Measurements from ENCODE around the gene SKI. TPM values are rescaled to one million over a fixed set of nuclear protein-coding genes. Genes with fewer than 3 reads are reported as not detected.

The SKI gene
- total RNA-seq, 4 donors from 2014 or later, result 60.2 to 157 (median 79.0) TPM

DNA sequence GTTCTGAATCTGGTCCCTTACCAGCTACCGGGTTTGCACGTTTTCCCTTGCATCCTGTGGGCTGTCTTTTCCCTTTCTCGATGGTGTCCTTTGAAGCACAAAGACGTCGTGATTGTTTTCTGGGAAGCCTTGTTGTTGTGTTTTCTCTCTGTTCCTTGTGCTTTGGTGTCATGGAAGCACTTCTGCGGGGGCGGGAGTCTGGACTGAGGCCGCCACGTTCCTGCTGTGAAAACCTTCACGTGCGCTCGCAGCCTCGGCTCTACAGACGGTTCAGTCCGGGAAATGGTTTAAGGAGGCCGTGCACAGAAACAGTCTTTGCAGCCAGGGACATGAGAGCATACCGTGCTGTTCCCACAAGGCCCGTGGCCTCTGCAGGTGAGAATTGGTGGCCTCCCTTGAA is 68.5 kb downstream of the SKI start:
- ATAC-seq, result no peak
- peaks cover 0 to 100% (median 82%) of the 10 kb centered on the region in 3 donors for H3K4me1 ChIP-seq
- no peaks in the 10 kb centered on the region for H3K9me3 ChIP-seq
- no peaks in the 10 kb centered on the region for H3K27me3 ChIP-seq
- H3K27ac ChIP-seq, result peak overlapping the region in 2 of 4 donors; percentile 82 to 86
- H3K36me3 ChIP-seq, result peaks cover 0 to 4% of the 10 kb centered on the region in 2 donors
- no peak overlapping the region for H3K4me3 ChIP-seq
- 30 to 61% methylated on average over 3 of the region's 18 CpGs for WGBS, 2 donors (ENCODE audit: low coverage in 1 of 2)
- no peak for TF ChIP-seq POLR2AphosphoS5 (IDR thresholded peaks at IDR 0.05)
- no peak for TF ChIP-seq EP300 (IDR thresholded peaks at IDR 0.05)
- no peak for TF ChIP-seq POLR2A (IDR thresholded peaks at IDR 0.05)
- TF ChIP-seq, protein P1, sequence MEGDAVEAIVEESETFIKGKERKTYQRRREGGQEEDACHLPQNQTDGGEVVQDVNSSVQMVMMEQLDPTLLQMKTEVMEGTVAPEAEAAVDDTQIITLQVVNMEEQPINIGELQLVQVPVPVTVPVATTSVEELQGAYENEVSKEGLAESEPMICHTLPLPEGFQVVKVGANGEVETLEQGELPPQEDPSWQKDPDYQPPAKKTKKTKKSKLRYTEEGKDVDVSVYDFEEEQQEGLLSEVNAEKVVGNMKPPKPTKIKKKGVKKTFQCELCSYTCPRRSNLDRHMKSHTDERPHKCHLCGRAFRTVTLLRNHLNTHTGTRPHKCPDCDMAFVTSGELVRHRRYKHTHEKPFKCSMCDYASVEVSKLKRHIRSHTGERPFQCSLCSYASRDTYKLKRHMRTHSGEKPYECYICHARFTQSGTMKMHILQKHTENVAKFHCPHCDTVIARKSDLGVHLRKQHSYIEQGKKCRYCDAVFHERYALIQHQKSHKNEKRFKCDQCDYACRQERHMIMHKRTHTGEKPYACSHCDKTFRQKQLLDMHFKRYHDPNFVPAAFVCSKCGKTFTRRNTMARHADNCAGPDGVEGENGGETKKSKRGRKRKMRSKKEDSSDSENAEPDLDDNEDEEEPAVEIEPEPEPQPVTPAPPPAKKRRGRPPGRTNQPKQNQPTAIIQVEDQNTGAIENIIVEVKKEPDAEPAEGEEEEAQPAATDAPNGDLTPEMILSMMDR (IDR thresholded peaks at IDR 0.05), result no peak

DNA sequence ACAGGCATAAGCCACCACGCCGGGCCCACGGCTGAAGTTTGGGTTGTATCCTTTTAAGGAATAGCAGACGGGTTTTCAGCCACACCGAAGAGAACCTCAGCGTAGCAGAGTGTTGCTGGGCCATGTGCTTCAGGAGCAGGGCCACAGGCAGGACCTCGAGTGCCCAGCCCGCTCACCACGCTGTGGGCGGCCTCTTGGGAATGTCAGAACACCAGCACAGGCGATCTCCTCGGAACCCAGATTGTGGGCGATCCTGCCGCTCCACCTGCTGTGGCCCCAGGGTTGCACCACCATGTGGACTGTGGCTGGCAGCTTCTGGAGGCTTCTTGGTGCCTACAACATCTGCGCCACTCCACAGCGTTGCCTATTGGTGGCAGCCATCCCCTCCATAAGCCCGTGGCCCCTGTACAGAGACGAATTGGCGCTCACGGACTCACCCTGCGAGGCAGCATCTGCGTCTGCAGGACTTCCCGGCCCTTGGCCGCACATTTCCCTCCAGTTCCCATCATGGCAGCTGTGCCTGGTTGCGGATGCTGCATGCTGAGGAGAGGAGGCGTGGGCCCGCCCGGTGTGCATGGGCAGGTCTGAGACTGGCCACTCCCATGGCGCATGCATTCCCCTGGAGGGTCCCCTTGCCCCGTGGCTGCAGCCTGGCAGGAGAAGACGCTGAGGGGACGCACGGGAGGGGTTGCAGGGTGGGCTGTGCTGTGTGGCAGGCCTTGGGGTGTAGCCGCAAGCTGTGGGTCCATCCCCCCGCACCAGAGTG is 69.3 kb downstream of the SKI start:
- ATAC-seq, result no peak
- Histone ChIP-seq H3K27me3 (no peaks in the 10 kb centered on the region), H3K27ac (peak overlapping the region in 2 of 4 donors; percentile 82 to 86), H3K4me1 (peaks cover 0 to 100% (median 80%) of the 10 kb centered on the region in 3 donors), H3K36me3 (peaks cover 0 to 4% of the 10 kb centered on the region in 2 donors), H3K4me3 (no peak overlapping the region), H3K9me3 (no peaks in the 10 kb centered on the region)
- WGBS, 2 donors (ENCODE audit: low coverage in 1 of 2), result 88% methylated on average over 5 of the region's 35 CpGs; no CpG with 5 or more reads in 1 of the 2 donors
- TF ChIP-seq POLR2AphosphoS5 (IDR thresholded peaks at IDR 0.05), result no peak
- TF ChIP-seq, protein P1 (IDR thresholded peaks at IDR 0.05), result no peak
- TF ChIP-seq EP300 (IDR thresholded peaks at IDR 0.05), result no peak
- no peak for TF ChIP-seq POLR2A (IDR thresholded peaks at IDR 0.05)

DNA sequence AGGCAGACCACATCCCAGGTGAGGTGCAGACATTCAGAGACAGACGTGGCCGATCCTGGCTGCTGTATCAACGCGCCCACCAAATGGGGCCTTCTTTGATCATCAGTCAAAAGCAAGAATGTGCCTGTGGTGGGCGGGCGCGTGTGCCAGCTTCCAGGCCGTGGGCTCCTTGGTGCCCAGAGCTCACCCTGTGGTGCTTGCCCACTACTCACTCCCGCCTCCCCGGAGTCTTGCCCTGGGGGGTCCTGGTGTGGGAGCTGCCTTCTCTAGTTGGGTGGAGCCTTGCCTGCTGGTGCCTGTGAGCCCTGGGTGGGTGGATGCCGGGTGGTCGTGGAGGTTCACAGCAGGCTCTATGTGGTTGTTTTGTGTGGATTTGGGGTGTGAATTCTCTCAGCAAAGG is 70.6 kb downstream of the SKI start:
- Histone ChIP-seq H3K4me1 (peaks cover 0 to 100% (median 67%) of the 10 kb centered on the region in 3 donors), H3K27ac (peak overlapping the region in 3 of 4 donors; percentile 81 to 86 (median 81)), H3K4me3 (peak overlapping the region in 1 of 2 donors; percentile 1), H3K27me3 (no peaks in the 10 kb centered on the region), H3K36me3 (peaks cover 0 to 16% of the 10 kb centered on the region in 2 donors), H3K9me3 (no peaks in the 10 kb centered on the region)
- ATAC-seq, result no peak
- no peak for TF ChIP-seq EP300 (IDR thresholded peaks at IDR 0.05)
- no peak for TF ChIP-seq POLR2AphosphoS5 (IDR thresholded peaks at IDR 0.05)
- TF ChIP-seq, protein P1 (IDR thresholded peaks at IDR 0.05), result no peak
- TF ChIP-seq POLR2A (IDR thresholded peaks at IDR 0.05), result no peak
- no CpG with 5 or more reads among the region's 12 CpGs for WGBS, 2 donors (ENCODE audit: low coverage in 1 of 2)

DNA sequence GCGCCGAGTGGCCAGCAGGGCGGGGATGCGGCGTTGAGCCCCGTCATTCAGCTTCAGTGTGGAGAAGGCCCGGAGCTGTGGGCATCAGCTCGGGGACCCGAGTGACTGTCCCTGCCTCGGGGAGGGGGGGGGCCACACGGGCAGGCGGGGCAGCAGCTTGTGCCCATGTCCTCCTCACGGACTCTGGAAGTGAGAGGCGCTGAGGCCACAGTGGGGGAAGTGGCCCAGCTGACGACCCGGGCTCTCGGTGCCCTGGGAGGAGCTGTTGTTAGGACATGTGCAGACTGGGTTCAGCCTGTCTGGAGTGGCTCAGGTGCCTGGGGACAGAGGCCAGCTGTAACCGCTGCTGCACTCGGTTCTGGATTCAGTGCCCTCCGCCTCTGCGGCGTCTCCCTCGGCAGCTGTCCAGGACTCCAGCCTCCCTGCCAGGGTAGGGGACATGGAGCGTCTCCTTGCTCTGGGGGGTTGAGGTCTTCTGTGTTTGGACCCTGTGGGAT is 71.1 kb downstream of the SKI start:
- H3K27me3 ChIP-seq, result no peaks in the 10 kb centered on the region
- H3K4me1 ChIP-seq, result peaks cover 0 to 100% (median 65%) of the 10 kb centered on the region in 3 donors
- peak overlapping the region in 1 of 2 donors; percentile 1 for H3K4me3 ChIP-seq
- peak overlapping the region in 3 of 4 donors; percentile 81 to 86 (median 81) for H3K27ac ChIP-seq
- H3K36me3 ChIP-seq, result peaks cover 0 to 20% of the 10 kb centered on the region in 2 donors
- whole genome bisulfite sequencing, 2 donors (ENCODE audit: low coverage in 1 of 2), result no CpG with 5 or more reads among the region's 24 CpGs
- ATAC-seq, result peak; percentile 23
- H3K9me3 ChIP-seq, result no peaks in the 10 kb centered on the region
- TF ChIP-seq EP300 (IDR thresholded peaks at IDR 0.05) (no peak), POLR2AphosphoS5 (IDR thresholded peaks at IDR 0.05) (no peak), POLR2A (IDR thresholded peaks at IDR 0.05) (no peak)
- TF ChIP-seq, protein P1 (IDR thresholded peaks at IDR 0.05), result no peak
